GM13977 (cell line): ENCODE measurements around the gene ATP1A3.
A peak's percentile ranks its signal among the peaks of the same experiment; 100 is the strongest.
"Not testable (repeated sequence)": the region's sequence is repeated elsewhere in the genome, so short reads cannot be mapped to it uniquely, and the experiment has no call there.

Source experiments
- DNase-seq: peaks from one replicate; pipeline ENCODE4 v3.0.0; 2012; ENCODE audit warnings: low spot score
- CTCF ChIP-seq: IDR thresholded peaks from 2 replicates; pipeline ENCODE4 v1.5.1; 2012; ENCODE audit warnings: mild to moderate bottlenecking, control low read depth; ENCODE audit not compliant: insufficient read depth; ENCODE audit errors: extremely low read depth, missing control alignments
- in situ Hi-C: fragments of 300-500 bp; cut with MboI; formaldehyde crosslinking; loops from one replicate; pipeline ENCODE4 v1.12.0; 2022; ENCODE audit warnings: low sequenced_read_pairs, low pct_unique_long_range_greater_than_20kb, mixed read lengths, inconsistent platforms; ENCODE audit not compliant: unreplicated experiment

ATP1A3 gene

DNA sequence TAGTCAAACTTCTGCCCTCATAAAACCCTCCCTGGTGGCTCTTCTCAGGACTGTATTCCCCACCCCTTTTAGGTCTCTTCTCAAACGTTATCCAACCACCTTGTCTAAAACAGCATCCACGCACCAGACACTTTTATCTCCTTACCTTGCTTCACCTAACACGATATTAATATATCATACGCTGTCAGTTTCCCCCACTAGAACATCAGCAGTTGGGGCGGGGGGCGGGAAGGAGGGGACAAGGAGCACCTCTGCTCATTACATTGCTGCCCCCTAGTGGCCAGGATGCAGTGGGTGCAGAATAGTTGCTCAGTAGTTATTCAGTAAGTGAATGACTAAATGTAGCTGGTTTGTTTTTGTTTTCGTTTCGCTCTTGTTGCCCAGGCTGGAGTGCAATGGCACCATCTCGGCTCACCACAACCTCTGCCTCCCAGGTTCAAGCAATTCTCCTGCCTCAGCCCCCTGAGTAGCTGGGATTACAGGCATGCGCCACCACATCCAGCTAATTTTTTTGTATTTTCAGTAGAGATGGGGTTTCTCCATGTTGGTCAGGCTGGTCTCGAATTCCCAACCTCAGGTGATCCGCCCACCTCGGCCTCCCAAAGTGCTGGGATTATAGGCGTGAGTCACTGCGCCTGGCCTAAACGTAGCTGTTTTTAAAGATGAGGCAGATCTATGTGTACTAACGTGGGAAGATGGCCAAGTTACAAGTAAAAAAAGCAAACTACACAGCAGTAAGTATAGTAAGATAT is 40.8 kb upstream of the ATP1A3 start:
- DNase-seq = peak; percentile 87
- in situ Hi-C loops = not testable (repeated sequence)
- TF ChIP-seq CTCF = peak; percentile 90

DNA sequence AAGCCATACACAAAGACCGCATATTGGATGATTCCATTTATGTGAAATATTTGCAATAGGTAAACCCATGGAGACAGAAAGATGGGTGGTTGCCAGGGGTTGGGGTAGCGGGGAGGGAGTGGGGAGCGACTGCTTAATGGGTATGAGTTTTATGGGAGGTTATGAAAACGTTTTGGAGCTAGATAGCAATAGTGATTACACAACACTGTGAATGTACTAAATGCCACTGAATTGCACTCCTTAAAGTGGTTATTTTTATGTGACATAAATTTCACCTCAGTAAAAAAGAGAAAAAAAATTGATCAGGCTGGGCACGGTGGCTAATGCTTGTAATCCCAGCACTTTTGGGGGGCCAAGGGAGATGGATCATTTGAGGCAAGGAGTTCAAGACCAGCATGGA is 39.4 kb upstream of the ATP1A3 start:
- TF ChIP-seq CTCF = no peak
- no peak for DNase-seq
- in situ Hi-C loops = no loop called here

- TF ChIP-seq CTCF = no peak
- in situ Hi-C loops = no loop called here
- no peak for DNase-seq
Observed at GRCh38 chr19:42032431-42032830, 38.4 kb upstream of the ATP1A3 start.

DNA sequence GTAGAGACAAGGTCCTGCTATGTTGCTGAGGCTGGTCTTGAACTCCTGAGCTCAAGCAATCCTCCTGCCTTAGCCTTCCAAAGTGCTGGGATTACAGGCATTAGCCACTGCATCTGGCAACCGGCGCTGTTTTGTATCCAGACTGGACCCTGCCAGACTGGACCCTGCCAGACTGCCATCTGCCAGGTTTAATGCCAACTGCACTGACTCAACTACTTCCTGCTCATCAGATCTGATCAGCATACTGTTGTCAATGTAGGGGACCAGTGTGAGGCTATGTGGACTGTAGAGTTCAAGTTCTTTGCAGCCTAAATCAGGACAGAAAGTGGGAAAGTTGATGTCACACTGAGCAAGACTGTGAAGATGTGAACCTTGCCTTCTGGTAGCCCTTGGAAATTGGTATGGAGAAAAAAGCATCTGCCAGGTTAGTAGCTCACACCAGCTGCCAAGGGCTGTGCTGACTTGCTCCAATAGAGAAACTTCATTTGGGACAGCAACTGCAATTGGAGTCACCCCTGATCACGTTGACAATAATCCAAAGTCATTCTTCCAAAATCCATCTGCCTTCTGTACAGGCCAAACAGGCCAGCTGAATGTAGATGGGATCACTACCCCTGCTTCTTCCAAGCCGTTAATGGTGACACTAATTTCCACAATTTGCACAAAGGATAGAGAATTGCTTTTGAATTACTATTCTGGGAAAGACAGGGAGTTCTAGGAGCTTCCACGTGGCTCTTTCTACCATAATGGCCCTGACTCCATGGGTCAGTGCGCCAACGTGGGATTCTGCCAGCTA is 36.8 kb upstream of the ATP1A3 start:
- TF ChIP-seq CTCF = no peak
- in situ Hi-C loops = no loop called here
- DNase-seq = no peak

DNA sequence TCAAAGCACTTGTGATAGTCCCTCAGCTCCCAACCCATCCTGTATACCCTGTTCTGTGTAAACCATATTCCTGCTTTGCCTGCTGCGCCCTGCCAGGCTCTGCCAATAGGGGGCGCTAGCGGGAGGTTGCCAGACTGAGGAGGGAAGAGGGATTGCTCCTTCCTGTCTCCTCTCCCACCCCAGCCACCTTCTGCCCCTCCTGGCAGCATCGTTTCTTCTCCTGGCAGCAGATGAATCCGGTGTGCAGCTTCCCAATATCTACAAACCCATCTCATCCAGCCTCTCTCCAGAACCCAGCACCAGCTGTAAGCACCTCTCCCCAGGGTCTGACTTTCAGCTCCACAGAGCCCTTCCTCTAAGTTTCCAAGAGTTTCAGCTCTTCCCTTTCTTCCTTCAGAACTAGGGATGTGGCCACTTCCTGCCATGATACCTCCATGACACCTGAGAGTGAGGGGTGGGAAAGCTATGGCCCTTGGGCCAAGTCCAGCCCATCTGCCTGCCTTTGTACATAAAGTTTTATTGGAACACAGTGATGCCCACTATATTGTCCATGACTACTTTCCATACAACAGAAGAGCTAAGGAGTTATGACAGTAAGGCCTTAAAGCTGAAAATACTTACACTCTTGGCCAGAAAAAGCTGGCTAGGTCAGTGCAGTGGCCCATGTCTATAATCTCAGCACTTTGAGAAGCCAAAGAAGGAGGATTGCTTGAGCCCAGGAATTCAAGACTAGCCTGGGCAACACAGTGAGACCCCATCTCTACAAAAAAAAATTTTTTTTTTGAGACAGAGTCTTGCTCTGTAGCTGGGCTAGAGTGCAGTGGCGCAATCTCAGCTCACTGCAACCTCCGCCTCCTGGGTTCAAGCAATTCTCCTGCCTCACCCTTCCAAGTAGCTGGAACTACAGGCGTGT is 34.5 kb upstream of the ATP1A3 start:
- in situ Hi-C loops = no loop called here
- no peak for DNase-seq
- peak; percentile 67 for TF ChIP-seq CTCF

- no peak for TF ChIP-seq CTCF
- in situ Hi-C loops = no loop called here
- no peak for DNase-seq
Observed at GRCh38 chr19:42024622-42025111, 30.6 kb upstream of the ATP1A3 start.
